GM23338 (cell line): ENCODE results near the gene HSPB8. TPM values are rescaled to one million over a fixed set of nuclear protein-coding genes. Genes with fewer than 3 reads are reported as not detected.

Experiments used
- ATAC-seq: fragments of 200-7000 bp; cut with Tn5 transposase; 3 replicates; pipeline ENCODE4 v1.9.1; 2020
- DNase-seq: peaks from one replicate; pipeline ENCODE4 v3.0.0-alpha.2; 2015; ENCODE audit warnings: low spot score
- H2AFZ ChIP-seq: fragments of 200-600 bp; sonication (generic); 2 replicates; pipeline ENCODE4 v1.8.0; 2016; ENCODE audit warnings: antibody characterized with exemption, mild to moderate bottlenecking, moderate library complexity
- H3F3A ChIP-seq: fragments of 200-600 bp; sonication (generic); replicated peaks from 2 replicates; pipeline ENCODE4 v1.8.0; 2017; ENCODE audit warnings: antibody characterized with exemption, mixed run types, low read depth
- H3K27ac ChIP-seq: fragments of 200-600 bp; sonication (generic); 2 replicates; pipeline ENCODE4 v1.6.1; 2016; ENCODE audit warnings: low read depth
- H3K27me3 ChIP-seq: fragments of 200-600 bp; sonication (generic); 2 replicates; pipeline ENCODE4 v1.8.0; 2016; ENCODE audit warnings: mild to moderate bottlenecking, mixed run types, moderate library complexity; ENCODE audit not compliant: insufficient read depth
- H3K36me3 ChIP-seq: fragments of 200-600 bp; sonication (generic); 2 replicates; pipeline ENCODE4 v1.8.0; 2016; ENCODE audit warnings: mild to moderate bottlenecking; ENCODE audit not compliant: insufficient read depth
- H3K4me1 ChIP-seq: fragments of 200-600 bp; sonication (generic); 2 replicates; pipeline ENCODE4 v1.8.0; 2016; ENCODE audit warnings: mild to moderate bottlenecking, moderate library complexity; ENCODE audit not compliant: insufficient read depth
- H3K4me2 ChIP-seq: fragments of 200-600 bp; sonication (generic); 2 replicates; pipeline ENCODE4 v1.7.1; 2017; ENCODE audit warnings: mixed run types
- H3K4me3 ChIP-seq: fragments of 200-600 bp; sonication (generic); 2 replicates; pipeline ENCODE4 v1.6.1; 2016; ENCODE audit warnings: mixed run types
- H3K79me2 ChIP-seq: fragments of 200-600 bp; sonication (generic); replicated peaks from 2 replicates; pipeline ENCODE4 v1.8.0; 2017; ENCODE audit warnings: mild to moderate bottlenecking; ENCODE audit not compliant: insufficient read depth
- H3K9me2 ChIP-seq: fragments of 200-600 bp; sonication (generic); 2 replicates; pipeline ENCODE4 v1.8.0; 2017; ENCODE audit not compliant: insufficient read depth
- H4K20me1 ChIP-seq: fragments of 200-600 bp; sonication (generic); replicated peaks from 2 replicates; pipeline ENCODE4 v1.8.0; 2017; ENCODE audit warnings: mild to moderate bottlenecking; ENCODE audit not compliant: insufficient read depth
- H3K27ac Mint-ChIP-seq: 2 replicates; pipeline ENCODE4 v1.8.0; 2020; ENCODE audit warnings: inconsistent platforms, mild to moderate bottlenecking, moderate library complexity, mixed read lengths
- H3K27me3 Mint-ChIP-seq: 3 replicates; pipeline ENCODE4 v1.8.0; 2022; ENCODE audit warnings: low read depth, mild to moderate bottlenecking, moderate library complexity, mixed read lengths, inconsistent platforms; ENCODE audit not compliant: insufficient read depth, poor library complexity
- H3K36me3 Mint-ChIP-seq: 3 replicates; pipeline ENCODE4 v1.8.0; 2021; ENCODE audit warnings: low read depth, mild to moderate bottlenecking, inconsistent platforms, moderate library complexity, mixed read lengths
- H3K4me1 Mint-ChIP-seq: 3 replicates; pipeline ENCODE4 v1.8.0; 2020; ENCODE audit warnings: mild to moderate bottlenecking, inconsistent platforms, mixed read lengths
- H3K4me3 Mint-ChIP-seq: 3 replicates; pipeline ENCODE4 v1.8.0; 2021; ENCODE audit warnings: moderate library complexity, mild to moderate bottlenecking, inconsistent platforms, mixed read lengths
- H3K9me3 Mint-ChIP-seq: 3 replicates; pipeline ENCODE4 v1.8.0; 2020; ENCODE audit warnings: moderate library complexity, mild to moderate bottlenecking, inconsistent platforms, mixed read lengths
- CREB1 ChIP-seq: fragments of 250-450 bp; sonication (Bioruptor Pico); IDR thresholded peaks from 2 replicates; pipeline ENCODE4 v1.5.0; 2020; ENCODE audit warnings: low read depth, mild to moderate bottlenecking, moderate library complexity
- EZH2 ChIP-seq: fragments of 200-600 bp; sonication (generic); IDR thresholded peaks from one replicate; pipeline ENCODE4 v1.8.0; 2017; ENCODE audit warnings: antibody characterized with exemption, mild to moderate bottlenecking, low read depth; ENCODE audit not compliant: unreplicated experiment
- EZH2phosphoT487 ChIP-seq: fragments of 200-600 bp; sonication (generic); IDR thresholded peaks from one replicate; pipeline ENCODE4 v1.8.1; 2018; ENCODE audit warnings: antibody characterized with exemption; ENCODE audit not compliant: unreplicated experiment
- JUNB ChIP-seq: IDR thresholded peaks from one replicate; pipeline ENCODE4 v1.6.1; 2016; ENCODE audit warnings: antibody characterized with exemption; ENCODE audit not compliant: unreplicated experiment
- NANOG ChIP-seq: IDR thresholded peaks from 2 replicates; pipeline ENCODE4 v1.6.1; 2016; ENCODE audit warnings: antibody characterized with exemption, borderline replicate concordance
- POLR2AphosphoS5 ChIP-seq: IDR thresholded peaks from 2 replicates; pipeline ENCODE4 v1.6.1; 2016; ENCODE audit warnings: antibody characterized with exemption, low read depth
- STAT1 ChIP-seq: IDR thresholded peaks from one replicate; pipeline ENCODE4 v1.6.1; 2016; ENCODE audit warnings: antibody characterized with exemption; ENCODE audit not compliant: unreplicated experiment
- ZNF114 ChIP-seq: fragments of 250-450 bp; sonication (Bioruptor Pico); IDR thresholded peaks from 2 replicates; pipeline ENCODE4 v1.5.0; 2020; ENCODE audit warnings: mild to moderate bottlenecking, moderate library complexity
- ZNF331 ChIP-seq: fragments of 250-450 bp; sonication (Bioruptor Pico); IDR thresholded peaks from 2 replicates; pipeline ENCODE4 v1.5.0; 2020; ENCODE audit warnings: low read depth, mild to moderate bottlenecking, moderate library complexity
- polyA plus RNA-seq: library from polyadenylated mRNA; unstranded; fragments of >200 nt; fragmentation: Nextera tagmentation; extraction: Ambion mirVana; gene quantifications from 2 replicates; pipeline ENCODE4 v1.2.1, GENCODE V29; 2016
- total RNA-seq: library from RNA; depleted of rRNA; stranded (reverse); fragments of >200 nt; shearing (Covaris generic); gene quantifications from 2 replicates; pipeline ENCODE4 v1.2.3, GENCODE V29; 2014
- TF ChIP-seq, protein P1 (sequence below): IDR thresholded peaks from 2 replicates; pipeline ENCODE4 v1.6.1; 2016; ENCODE audit warnings: antibody characterized with exemption
- TF ChIP-seq, protein P2 (sequence below), 2 experiments: fragments of 200-600 bp in 1 of 2; sonication (generic) in 1 of 2; conservative IDR thresholded peaks; 2 replicates each; pipeline versions ENCODE4 v1.5.1 to v1.6.1; 2016 to 2017; ENCODE audit warnings: antibody characterized with exemption in 2 of 2, low read depth in 2 of 2, mild to moderate bottlenecking in 2 of 2, moderate library complexity in 1 of 2
- TF ChIP-seq, protein P3 (sequence below): IDR thresholded peaks from one replicate; pipeline ENCODE4 v1.6.1; 2018; ENCODE audit warnings: antibody characterized with exemption; ENCODE audit not compliant: unreplicated experiment

Gene HSPB8
- total and polyA plus RNA-seq, 2 experiments from 2014 or later, result 3.5 to 4.8 TPM

DNA sequence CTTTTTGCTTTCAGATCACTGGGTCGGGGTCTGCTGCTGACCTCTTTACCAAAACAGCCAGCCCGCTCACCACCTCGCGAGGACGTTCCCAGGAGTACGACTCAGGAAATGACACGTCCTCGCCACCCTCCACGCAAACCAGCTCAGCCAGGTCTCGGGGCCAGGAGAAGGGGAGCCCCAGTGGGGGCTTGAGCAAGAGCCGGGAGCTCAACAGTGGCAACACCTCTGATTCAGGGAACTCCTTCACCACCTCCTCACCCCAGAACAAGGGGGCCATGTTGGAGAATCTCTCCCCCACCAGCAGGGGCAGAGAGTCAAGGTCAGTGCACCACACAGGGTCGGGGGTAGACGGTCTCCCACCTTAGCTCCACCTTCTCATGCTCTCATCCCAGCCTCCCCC is 33.4 kb upstream of the HSPB8 start:
- Histone ChIP-seq H3K9me2 (no peaks in the 10 kb centered on the region), H3K4me1 (peaks cover 18% of the 10 kb centered on the region; the same call in 1 of the 2 replicates), H3K4me3 (peak overlapping the region; percentile 18; the same call in 1 of the 2 replicates), H4K20me1 (no peaks in the 10 kb centered on the region), H3K27ac (peak overlapping the region; percentile 16; the same call in 1 of the 2 replicates), H3K79me2 (no peaks in the 10 kb centered on the region), H2AFZ (no peak overlapping the region), H3F3A (peaks cover 3% of the 10 kb centered on the region; the same call in 1 of the 2 replicates), H3K36me3 (no peaks in the 10 kb centered on the region), H3K4me2 (peak overlapping the region; percentile 46; the same call in 1 of the 2 replicates), H3K27me3 (no peaks in the 10 kb centered on the region)
- Mint-ChIP-seq H3K9me3 (no peaks in the 10 kb centered on the region), H3K27me3 (peaks cover 5% of the 10 kb centered on the region), H3K27ac (peak overlapping the region; percentile 50; the same call in 1 of the 2 replicates), H3K4me3 (no peak overlapping the region), H3K36me3 (peaks cover 24% of the 10 kb centered on the region), H3K4me1 (peaks cover 33% of the 10 kb centered on the region; the same call in 2 of the 3 replicates)
- peak; percentile 84 for ATAC-seq
- DNase-seq, result peak; percentile 43
- TF ChIP-seq ZNF331 (CRISPR knock-in tag) (no peak), EZH2phosphoT487 (no peak), NANOG (no peak), ZNF114 (CRISPR knock-in tag) (no peak), STAT1 (no peak), POLR2AphosphoS5 (no peak), CREB1 (CRISPR knock-in tag) (no peak)
- TF ChIP-seq, protein P1, sequence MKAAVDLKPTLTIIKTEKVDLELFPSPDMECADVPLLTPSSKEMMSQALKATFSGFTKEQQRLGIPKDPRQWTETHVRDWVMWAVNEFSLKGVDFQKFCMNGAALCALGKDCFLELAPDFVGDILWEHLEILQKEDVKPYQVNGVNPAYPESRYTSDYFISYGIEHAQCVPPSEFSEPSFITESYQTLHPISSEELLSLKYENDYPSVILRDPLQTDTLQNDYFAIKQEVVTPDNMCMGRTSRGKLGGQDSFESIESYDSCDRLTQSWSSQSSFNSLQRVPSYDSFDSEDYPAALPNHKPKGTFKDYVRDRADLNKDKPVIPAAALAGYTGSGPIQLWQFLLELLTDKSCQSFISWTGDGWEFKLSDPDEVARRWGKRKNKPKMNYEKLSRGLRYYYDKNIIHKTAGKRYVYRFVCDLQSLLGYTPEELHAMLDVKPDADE, result no peak
- TF ChIP-seq, protein P2, sequence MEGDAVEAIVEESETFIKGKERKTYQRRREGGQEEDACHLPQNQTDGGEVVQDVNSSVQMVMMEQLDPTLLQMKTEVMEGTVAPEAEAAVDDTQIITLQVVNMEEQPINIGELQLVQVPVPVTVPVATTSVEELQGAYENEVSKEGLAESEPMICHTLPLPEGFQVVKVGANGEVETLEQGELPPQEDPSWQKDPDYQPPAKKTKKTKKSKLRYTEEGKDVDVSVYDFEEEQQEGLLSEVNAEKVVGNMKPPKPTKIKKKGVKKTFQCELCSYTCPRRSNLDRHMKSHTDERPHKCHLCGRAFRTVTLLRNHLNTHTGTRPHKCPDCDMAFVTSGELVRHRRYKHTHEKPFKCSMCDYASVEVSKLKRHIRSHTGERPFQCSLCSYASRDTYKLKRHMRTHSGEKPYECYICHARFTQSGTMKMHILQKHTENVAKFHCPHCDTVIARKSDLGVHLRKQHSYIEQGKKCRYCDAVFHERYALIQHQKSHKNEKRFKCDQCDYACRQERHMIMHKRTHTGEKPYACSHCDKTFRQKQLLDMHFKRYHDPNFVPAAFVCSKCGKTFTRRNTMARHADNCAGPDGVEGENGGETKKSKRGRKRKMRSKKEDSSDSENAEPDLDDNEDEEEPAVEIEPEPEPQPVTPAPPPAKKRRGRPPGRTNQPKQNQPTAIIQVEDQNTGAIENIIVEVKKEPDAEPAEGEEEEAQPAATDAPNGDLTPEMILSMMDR (conservative IDR thresholded peaks at IDR 0.05; ENCODE audit: low read depth in 2 of 2), result peak; percentile 15 to 25; a peak in 1 of 4 replicates

GRCh38 chr12:119147847-119148448 is 30.8 kb upstream of the HSPB8 start:
- no peak overlapping the region for H3K4me3 Mint-ChIP-seq
- Histone ChIP-seq H3K27me3 (no peaks in the 10 kb centered on the region), H2AFZ (no peak overlapping the region), H3K9me2 (no peaks in the 10 kb centered on the region), H3K36me3 (peaks cover 14% of the 10 kb centered on the region), H3K27ac (peak overlapping the region; percentile 63; the same call in 1 of the 2 replicates), H3K4me3 (no peak overlapping the region), H3F3A (peaks cover 3% of the 10 kb centered on the region; the same call in 1 of the 2 replicates), H3K4me1 (peaks cover 20% of the 10 kb centered on the region), H3K4me2 (no peak overlapping the region), H4K20me1 (no peaks in the 10 kb centered on the region), H3K79me2 (peaks cover 15% of the 10 kb centered on the region)
- ATAC-seq (no peak), DNase-seq (no peak)
- H3K27me3 Mint-ChIP-seq, result peaks cover 1% of the 10 kb centered on the region
- peaks cover 39% of the 10 kb centered on the region for H3K36me3 Mint-ChIP-seq
- peaks cover 20% of the 10 kb centered on the region for H3K9me3 Mint-ChIP-seq
- H3K4me1 Mint-ChIP-seq, result peaks cover 37% of the 10 kb centered on the region
- no peak for TF ChIP-seq NANOG
- no peak for TF ChIP-seq JUNB
- no peak for TF ChIP-seq CREB1 (CRISPR knock-in tag)
- TF ChIP-seq, protein P1, result no peak
- no peak for TF ChIP-seq POLR2AphosphoS5
- no peak for TF ChIP-seq EZH2
- TF ChIP-seq EZH2phosphoT487, result no peak
- TF ChIP-seq, protein P2 (conservative IDR thresholded peaks at IDR 0.05; ENCODE audit: low read depth in 2 of 2), result no peak
- TF ChIP-seq, protein P3, sequence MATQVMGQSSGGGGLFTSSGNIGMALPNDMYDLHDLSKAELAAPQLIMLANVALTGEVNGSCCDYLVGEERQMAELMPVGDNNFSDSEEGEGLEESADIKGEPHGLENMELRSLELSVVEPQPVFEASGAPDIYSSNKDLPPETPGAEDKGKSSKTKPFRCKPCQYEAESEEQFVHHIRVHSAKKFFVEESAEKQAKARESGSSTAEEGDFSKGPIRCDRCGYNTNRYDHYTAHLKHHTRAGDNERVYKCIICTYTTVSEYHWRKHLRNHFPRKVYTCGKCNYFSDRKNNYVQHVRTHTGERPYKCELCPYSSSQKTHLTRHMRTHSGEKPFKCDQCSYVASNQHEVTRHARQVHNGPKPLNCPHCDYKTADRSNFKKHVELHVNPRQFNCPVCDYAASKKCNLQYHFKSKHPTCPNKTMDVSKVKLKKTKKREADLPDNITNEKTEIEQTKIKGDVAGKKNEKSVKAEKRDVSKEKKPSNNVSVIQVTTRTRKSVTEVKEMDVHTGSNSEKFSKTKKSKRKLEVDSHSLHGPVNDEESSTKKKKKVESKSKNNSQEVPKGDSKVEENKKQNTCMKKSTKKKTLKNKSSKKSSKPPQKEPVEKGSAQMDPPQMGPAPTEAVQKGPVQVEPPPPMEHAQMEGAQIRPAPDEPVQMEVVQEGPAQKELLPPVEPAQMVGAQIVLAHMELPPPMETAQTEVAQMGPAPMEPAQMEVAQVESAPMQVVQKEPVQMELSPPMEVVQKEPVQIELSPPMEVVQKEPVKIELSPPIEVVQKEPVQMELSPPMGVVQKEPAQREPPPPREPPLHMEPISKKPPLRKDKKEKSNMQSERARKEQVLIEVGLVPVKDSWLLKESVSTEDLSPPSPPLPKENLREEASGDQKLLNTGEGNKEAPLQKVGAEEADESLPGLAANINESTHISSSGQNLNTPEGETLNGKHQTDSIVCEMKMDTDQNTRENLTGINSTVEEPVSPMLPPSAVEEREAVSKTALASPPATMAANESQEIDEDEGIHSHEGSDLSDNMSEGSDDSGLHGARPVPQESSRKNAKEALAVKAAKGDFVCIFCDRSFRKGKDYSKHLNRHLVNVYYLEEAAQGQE, result no peak
- no peak overlapping the region; the same call in 1 of the 2 replicates for H3K27ac Mint-ChIP-seq
